ENCODE results near the gene LURAP1L. TPM values are rescaled to one million over a fixed set of nuclear protein-coding genes. Genes with fewer than 3 reads are reported as not detected.

The LURAP1L gene, protein sequence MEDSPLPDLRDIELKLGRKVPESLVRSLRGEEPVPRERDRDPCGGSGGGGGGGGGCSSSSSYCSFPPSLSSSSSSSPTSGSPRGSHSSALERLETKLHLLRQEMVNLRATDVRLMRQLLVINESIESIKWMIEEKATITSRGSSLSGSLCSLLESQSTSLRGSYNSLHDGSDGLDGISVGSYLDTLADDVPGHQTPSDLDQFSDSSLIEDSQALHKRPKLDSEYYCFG
- total RNA-seq (ENCODE audit: low replicate concordance), result 10.0 and 29.0 TPM in 2 replicates

GRCh38 chr9:12774861-12775678 is at the start of gene LURAP1L:
Gene LURAP1L, plus strand, starts transcription at chr9:12775020. Its CDS starts 696 bp downstream, at chr9:12775716.

Other genes starting within 250 kb of the LURAP1L start
- 0.38 TPM in 1 of 2 replicates, not detected in the other for gene TYRP1, start 81.6 kb upstream of the LURAP1L start, total RNA-seq (ENCODE audit: low replicate concordance)